ENCODE results near the gene PRKCA.

- TF ChIP-seq CTCF (IDR thresholded peaks at IDR 0.05; ENCODE audit: low read depth, low read length) (no peak), POLR2A (IDR thresholded peaks at IDR 0.05; ENCODE audit: extremely low read depth, insufficient read length) (no peak), MAX (IDR thresholded peaks at IDR 0.05; ENCODE audit: low read depth, low read length) (no peak)
Measured at GRCh38 chr17:66706851-66707450, 404.5 kb downstream of the PRKCA start.

All from NB4 (cell line).